ENCODE results near the gene CRLF1. TPM values are rescaled to one million over a fixed set of nuclear protein-coding genes. Genes with fewer than 3 reads are reported as not detected.

The CRLF1 gene
- total and polyA plus RNA-seq, 2 of the 8 experiments (the other 6 are each of a cell fraction or from before 2014, with no cell fraction given): 7.2 to 10.3 TPM

- Histone ChIP-seq H3K4me3 (ENCODE audit: extremely low read depth in 1 of 4, insufficient read depth in 2 of 4, low read depth in 3 of 4, low read length in 4 of 4) (no peak overlapping the region), H3K9ac (replicated peaks in 1 of 4; ENCODE audit: extremely low read depth in 1 of 4, low read depth in 3 of 4, low read length in 3 of 4) (no peak overlapping the region), H2BK5ac (ENCODE audit: low read depth, low read length) (no peak overlapping the region), H3K9me3 (ENCODE audit: insufficient read depth in 2 of 2, low read depth in 1 of 2, low read length in 1 of 2) (no peaks in the 10 kb centered on the region), H3K27me3 (replicated peaks in 1 of 4; ENCODE audit: control insufficient read depth in 3 of 4, extremely low read depth in 1 of 4, insufficient read depth in 3 of 4, low read length in 3 of 4) (no peaks in the 10 kb centered on the region), H3K79me2 (ENCODE audit: control insufficient read depth in 1 of 2, insufficient read depth in 2 of 2, low read length in 2 of 2) (peaks cover 0 to 23% of the 10 kb centered on the region in 2 experiments; a peak in 3 of 4 replicates), H3K4ac (replicated peaks; ENCODE audit: insufficient read length, low read depth, low read length) (no peak overlapping the region), H3K14ac (ENCODE audit: insufficient read length) (no peak overlapping the region), H2BK120ac (replicated peaks; ENCODE audit: low read depth, low read length) (no peak overlapping the region), H2AK5ac (ENCODE audit: low read depth, low read length) (no peak overlapping the region), H3K23ac (ENCODE audit: insufficient read length) (no peak overlapping the region), H2AFZ (ENCODE audit: low read length) (no peak overlapping the region), H4K8ac (ENCODE audit: extremely low read depth, insufficient read depth, low read length) (no peak overlapping the region), H4K20me1 (replicated peaks in 1 of 2; ENCODE audit: control insufficient read depth in 1 of 2, insufficient read depth in 2 of 2, low read length in 2 of 2) (peaks cover 0 to 10% of the 10 kb centered on the region in 2 experiments), H3K27ac (ENCODE audit: low read depth, low read length) (no peak overlapping the region; the same call in 1 of the 2 replicates), H3K4me1 (replicated peaks in 1 of 4; ENCODE audit: control insufficient read depth in 3 of 4, insufficient read depth in 4 of 4, low read length in 3 of 4) (no peaks in the 10 kb centered on the region; a peak in 1 of 7 replicates), H2BK12ac (ENCODE audit: low read depth, low read length) (no peak overlapping the region), H3K18ac (ENCODE audit: extremely low read depth, low read length) (no peak overlapping the region), H3K23me2 (ENCODE audit: low read depth, low read length) (no peaks in the 10 kb centered on the region; the same call in 1 of the 2 replicates), H3K56ac (replicated peaks; ENCODE audit: insufficient read length, low read depth, low read length) (no peak overlapping the region), H4K5ac (ENCODE audit: insufficient read length, low read depth, low read length) (no peak overlapping the region), H3K36me3 (ENCODE audit: control insufficient read depth in 2 of 4, insufficient read depth in 4 of 4, low read length in 3 of 4) (peaks cover 5 to 33% (median 19%) of the 10 kb centered on the region in 4 experiments; a peak in 6 of 8 replicates), H3K4me2 (ENCODE audit: insufficient read depth in 1 of 2, low read depth in 2 of 2, low read length in 2 of 2) (no peak overlapping the region), H4K91ac (replicated peaks; ENCODE audit: insufficient read length, low read length) (no peak overlapping the region), H2BK15ac (ENCODE audit: low read length) (no peak overlapping the region), H3K79me1 (ENCODE audit: low read depth, low read length) (peaks cover 4% of the 10 kb centered on the region), H2BK20ac (ENCODE audit: low read length) (no peak overlapping the region)
- 96% methylated on average over 14 of the region's 14 CpGs; no CpG with 5 or more reads in 1 of the 2 experiments for WGBS, 2 experiments (ENCODE audit: extremely low coverage in 1 of 2, insufficient coverage in 1 of 2, insufficient read length in 1 of 2, insufficient replicate concordance in 2 of 2, low coverage in 1 of 2, low lambda C conversion rate in 2 of 2, missing lambda C conversion rate in 1 of 2)
- CTCF ChIA-PET (ENCODE audit: partially characterized antibody): interaction anchor here (0.9 to 2.4 kb wide), 3 partner anchors 15 to 93 kb away, joined by 3 to 4 read pairs (median 3); no protein-coding TSS in a partner anchor
- FAIRE-seq: no peak
- no peak for DNase-seq (ENCODE audit: low read depth in 1 of 2, low spot score in 2 of 2)
- POLR2A ChIA-PET (ENCODE audit: partially characterized antibody): interaction anchor here (0.8 to 3.4 kb wide), 2 partner anchors 10 to 27 kb away, joined by 3 to 11 read pairs; partner anchors contain the start of genes REX1BD and UBA52
- TF ChIP-seq CEBPB (IDR thresholded peaks at IDR 0.05; ENCODE audit: low read depth, low read length) (no peak), JUN (IDR thresholded peaks at IDR 0.05; ENCODE audit: low read depth, low read length) (no peak), GTF2F1 (IDR thresholded peaks at IDR 0.05; ENCODE audit: borderline replicate concordance, low read depth, low read length) (no peak), SIX5 (IDR thresholded peaks at IDR 0.05; ENCODE audit: low read depth, low read length) (no peak), EGR1 (IDR thresholded peaks at IDR 0.05; ENCODE audit: borderline replicate concordance, low read depth, low read length) (no peak), POLR2A (IDR thresholded peaks at IDR 0.05; ENCODE audit: control extremely low read depth in 1 of 2, low read depth in 2 of 2, low read length in 2 of 2) (no peak), CBX8 (IDR thresholded peaks at IDR 0.05; ENCODE audit: borderline replicate concordance, low read depth, low read length) (no peak), ASH2L (IDR thresholded peaks at IDR 0.05; ENCODE audit: low read length) (no peak), POLR2AphosphoS5 (IDR thresholded peaks at IDR 0.05; ENCODE audit: low read depth, low read length) (no peak), GABPA (IDR thresholded peaks at IDR 0.05; ENCODE audit: borderline replicate concordance, insufficient read depth, low read length) (no peak), CTCF (IDR thresholded peaks at IDR 0.05; ENCODE audit: control extremely low read depth in 1 of 3, insufficient read depth in 1 of 3, low read depth in 1 of 3, low read length in 3 of 3) (no peak), TEAD4 (IDR thresholded peaks at IDR 0.05; ENCODE audit: low read depth, low read length) (no peak)
Measured at GRCh38 chr19:18562086-18562485, 44.5 kb downstream of the CRLF1 start.

All from H1 (cell line).